GM23248 (cell line): Measurements from ENCODE around the gene FMOD.

Experiments used
- EZH2 ChIP-seq: fragments of 200-600 bp; sonication (generic); IDR thresholded peaks from 2 replicates; pipeline ENCODE4 v1.6.1; 2018; ENCODE audit warnings: antibody characterized with exemption, mild to moderate bottlenecking; ENCODE audit not compliant: insufficient read depth, poor library complexity, severe bottlenecking
- EZH2phosphoT487 ChIP-seq: fragments of 200-600 bp; sonication (generic); IDR thresholded peaks from 2 replicates; pipeline ENCODE4 v1.6.1; 2018; ENCODE audit warnings: antibody characterized with exemption, moderate library complexity, mild to moderate bottlenecking, low read depth; ENCODE audit not compliant: insufficient read depth

GRCh38 chr1:203328714-203329122, 22.2 kb downstream of the FMOD start:
- no peak for TF ChIP-seq EZH2
- TF ChIP-seq EZH2phosphoT487, result no peak
